PFSK-1 (cell line): ENCODE results near the gene SH2D1B.

Source experiments
- FOXP2 ChIP-seq: optimal IDR thresholded peaks from 2 replicates; pipeline ENCODE3; 2011; ENCODE audit warnings: borderline replicate concordance, control low read depth, inconsistent platforms; ENCODE audit not compliant: insufficient read depth; ENCODE audit errors: extremely low read length, extremely low read depth
- POLR2AphosphoS5 ChIP-seq: IDR thresholded peaks from 2 replicates; pipeline ENCODE4 v1.6.1; 2012; ENCODE audit warnings: low read depth, mild to moderate bottlenecking, control low read depth, low read length, moderate library complexity
- SIN3A ChIP-seq: IDR thresholded peaks from 2 replicates; pipeline ENCODE4 v1.6.1; 2012; ENCODE audit warnings: mild to moderate bottlenecking, low read length, moderate library complexity, borderline replicate concordance; ENCODE audit not compliant: insufficient read depth
- TAF1 ChIP-seq: IDR thresholded peaks from 2 replicates; pipeline ENCODE4 v1.6.1; 2012; ENCODE audit warnings: low read length, control low read depth, borderline replicate concordance; ENCODE audit not compliant: insufficient read depth
- TF ChIP-seq, protein P1 (sequence below), 2 experiments: IDR thresholded peaks; 2 replicates each; pipeline versions ENCODE4 v1.6.1 to v1.8.0; 2011 to 2012; ENCODE audit warnings: low read depth in 2 of 2, low read length in 2 of 2, control low read depth in 1 of 2, inconsistent platforms in 1 of 2, mild to moderate bottlenecking in 1 of 2, moderate library complexity in 1 of 2; ENCODE audit not compliant: insufficient read depth in 1 of 2

SH2D1B gene

DNA sequence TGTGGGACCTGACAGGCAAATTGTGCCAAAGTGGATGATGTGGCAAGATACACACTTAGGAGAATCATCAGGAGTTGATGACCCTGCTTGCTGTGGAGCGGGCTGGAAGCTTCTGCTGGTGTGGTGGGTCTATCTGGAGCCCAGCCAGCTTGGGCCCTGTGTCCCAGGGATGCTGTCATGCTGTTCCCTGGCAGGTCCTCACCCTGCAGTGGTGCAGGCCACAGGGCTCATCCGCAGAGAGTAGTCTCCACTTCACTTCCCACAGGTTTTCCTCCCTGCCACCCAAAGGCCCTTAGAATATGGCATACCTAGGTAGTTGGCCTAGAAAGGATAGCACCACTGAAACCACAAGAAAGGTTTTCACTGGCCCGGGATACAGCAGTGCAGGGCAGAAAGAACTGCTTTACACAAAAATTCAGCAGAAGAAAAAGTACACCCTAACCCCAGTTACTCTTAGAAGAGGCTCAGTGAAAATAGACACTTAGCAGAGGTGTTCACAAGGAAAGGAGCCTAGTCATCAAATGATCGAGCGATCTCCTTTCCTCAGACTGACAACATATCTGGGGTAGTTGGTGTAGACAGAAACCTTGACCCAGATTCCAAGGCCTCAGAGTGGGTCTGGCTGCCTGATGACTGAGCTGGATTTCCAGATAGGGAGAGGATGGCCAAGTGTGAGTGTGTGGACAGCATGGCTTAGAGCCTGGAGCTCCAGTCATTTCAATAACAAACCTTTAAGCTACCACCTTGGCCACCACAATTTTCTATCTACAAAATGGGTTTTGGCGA is 31.7 kb downstream of the SH2D1B start:
- no peak for TF ChIP-seq FOXP2
- no peak for TF ChIP-seq SIN3A
- no peak for TF ChIP-seq TAF1
- no peak for TF ChIP-seq POLR2AphosphoS5
- TF ChIP-seq, protein P1, sequence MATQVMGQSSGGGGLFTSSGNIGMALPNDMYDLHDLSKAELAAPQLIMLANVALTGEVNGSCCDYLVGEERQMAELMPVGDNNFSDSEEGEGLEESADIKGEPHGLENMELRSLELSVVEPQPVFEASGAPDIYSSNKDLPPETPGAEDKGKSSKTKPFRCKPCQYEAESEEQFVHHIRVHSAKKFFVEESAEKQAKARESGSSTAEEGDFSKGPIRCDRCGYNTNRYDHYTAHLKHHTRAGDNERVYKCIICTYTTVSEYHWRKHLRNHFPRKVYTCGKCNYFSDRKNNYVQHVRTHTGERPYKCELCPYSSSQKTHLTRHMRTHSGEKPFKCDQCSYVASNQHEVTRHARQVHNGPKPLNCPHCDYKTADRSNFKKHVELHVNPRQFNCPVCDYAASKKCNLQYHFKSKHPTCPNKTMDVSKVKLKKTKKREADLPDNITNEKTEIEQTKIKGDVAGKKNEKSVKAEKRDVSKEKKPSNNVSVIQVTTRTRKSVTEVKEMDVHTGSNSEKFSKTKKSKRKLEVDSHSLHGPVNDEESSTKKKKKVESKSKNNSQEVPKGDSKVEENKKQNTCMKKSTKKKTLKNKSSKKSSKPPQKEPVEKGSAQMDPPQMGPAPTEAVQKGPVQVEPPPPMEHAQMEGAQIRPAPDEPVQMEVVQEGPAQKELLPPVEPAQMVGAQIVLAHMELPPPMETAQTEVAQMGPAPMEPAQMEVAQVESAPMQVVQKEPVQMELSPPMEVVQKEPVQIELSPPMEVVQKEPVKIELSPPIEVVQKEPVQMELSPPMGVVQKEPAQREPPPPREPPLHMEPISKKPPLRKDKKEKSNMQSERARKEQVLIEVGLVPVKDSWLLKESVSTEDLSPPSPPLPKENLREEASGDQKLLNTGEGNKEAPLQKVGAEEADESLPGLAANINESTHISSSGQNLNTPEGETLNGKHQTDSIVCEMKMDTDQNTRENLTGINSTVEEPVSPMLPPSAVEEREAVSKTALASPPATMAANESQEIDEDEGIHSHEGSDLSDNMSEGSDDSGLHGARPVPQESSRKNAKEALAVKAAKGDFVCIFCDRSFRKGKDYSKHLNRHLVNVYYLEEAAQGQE (IDR thresholded peaks at IDR 0.05; ENCODE audit: insufficient read depth in 1 of 2, low read depth in 2 of 2, low read length in 2 of 2), result no peak

DNA sequence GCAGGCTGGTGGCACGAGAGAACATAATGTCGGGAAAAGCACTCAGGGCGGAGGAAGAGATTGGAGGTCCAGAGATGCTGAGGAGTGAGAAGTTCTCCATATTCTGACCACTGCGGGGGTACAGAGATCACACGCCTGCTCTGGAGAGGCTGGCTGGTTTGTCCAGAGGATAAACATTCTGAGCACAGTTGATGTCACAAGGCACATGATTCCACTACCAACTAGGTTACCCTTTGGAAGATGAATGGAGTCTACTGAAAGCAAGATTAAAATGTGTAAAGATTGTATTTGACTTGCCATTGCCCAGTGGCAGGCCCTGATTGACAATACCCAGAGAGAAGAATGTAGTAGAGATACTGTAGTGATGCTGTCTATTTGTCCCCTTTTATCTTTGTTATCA is 35.2 kb downstream of the SH2D1B start, which contains the start of gene SPATA46:
Gene SPATA46 (minus strand): TSS at position 164 of the 400 bp plus-strand sequence. CDS start 64 bp downstream, at position 100.
- TF ChIP-seq, protein P1 (IDR thresholded peaks at IDR 0.05; ENCODE audit: insufficient read depth in 1 of 2, low read depth in 2 of 2, low read length in 2 of 2), result no peak
- no peak for TF ChIP-seq FOXP2
- TF ChIP-seq TAF1, result no peak
- no peak for TF ChIP-seq SIN3A
- TF ChIP-seq POLR2AphosphoS5, result no peak

DNA sequence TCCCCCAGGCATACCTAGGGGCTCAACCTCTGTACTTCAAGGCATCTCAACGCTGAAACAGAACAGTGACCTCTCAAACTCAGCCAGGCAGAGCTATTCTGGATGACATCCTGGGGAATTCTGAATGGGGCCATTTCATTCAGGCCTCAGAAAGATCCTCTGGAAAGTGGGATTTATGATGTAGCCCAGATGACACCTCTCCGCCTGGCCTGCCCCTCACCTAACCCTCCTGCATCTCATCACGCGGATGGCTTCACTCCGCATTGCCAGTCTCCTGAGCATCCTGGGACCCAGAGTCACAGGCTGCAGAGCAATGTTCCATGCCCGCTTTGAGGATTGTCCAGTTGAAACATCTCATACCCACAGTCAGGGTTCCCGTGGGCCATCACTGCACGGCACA is 36.5 kb downstream of the SH2D1B start:
- no peak for TF ChIP-seq SIN3A
- TF ChIP-seq POLR2AphosphoS5, result no peak

DNA sequence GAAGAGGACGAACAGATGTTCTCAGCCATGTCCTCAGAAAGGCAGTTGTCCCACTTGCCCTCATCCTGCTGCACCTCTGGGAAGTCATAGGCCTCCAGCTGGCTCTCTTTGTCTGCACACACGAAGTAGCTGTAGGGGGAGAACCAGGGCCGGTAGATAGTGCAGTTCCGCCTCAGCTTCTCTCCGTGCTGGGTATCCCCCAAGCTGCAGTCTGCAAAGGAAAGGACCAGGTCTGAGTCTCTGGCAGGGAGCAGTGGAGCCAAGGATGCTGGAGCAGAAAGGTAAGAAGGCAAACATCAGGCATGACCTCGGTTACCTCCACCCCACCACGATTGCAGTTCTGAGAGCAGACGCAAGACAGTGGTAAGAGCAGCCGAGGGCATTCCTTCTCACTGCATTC is 37.5 kb downstream of the SH2D1B start:
- no peak for TF ChIP-seq FOXP2
- no peak for TF ChIP-seq SIN3A
- TF ChIP-seq, protein P1 (IDR thresholded peaks at IDR 0.05; ENCODE audit: insufficient read depth in 1 of 2, low read depth in 2 of 2, low read length in 2 of 2), result no peak
- no peak for TF ChIP-seq POLR2AphosphoS5
- TF ChIP-seq TAF1, result no peak

DNA sequence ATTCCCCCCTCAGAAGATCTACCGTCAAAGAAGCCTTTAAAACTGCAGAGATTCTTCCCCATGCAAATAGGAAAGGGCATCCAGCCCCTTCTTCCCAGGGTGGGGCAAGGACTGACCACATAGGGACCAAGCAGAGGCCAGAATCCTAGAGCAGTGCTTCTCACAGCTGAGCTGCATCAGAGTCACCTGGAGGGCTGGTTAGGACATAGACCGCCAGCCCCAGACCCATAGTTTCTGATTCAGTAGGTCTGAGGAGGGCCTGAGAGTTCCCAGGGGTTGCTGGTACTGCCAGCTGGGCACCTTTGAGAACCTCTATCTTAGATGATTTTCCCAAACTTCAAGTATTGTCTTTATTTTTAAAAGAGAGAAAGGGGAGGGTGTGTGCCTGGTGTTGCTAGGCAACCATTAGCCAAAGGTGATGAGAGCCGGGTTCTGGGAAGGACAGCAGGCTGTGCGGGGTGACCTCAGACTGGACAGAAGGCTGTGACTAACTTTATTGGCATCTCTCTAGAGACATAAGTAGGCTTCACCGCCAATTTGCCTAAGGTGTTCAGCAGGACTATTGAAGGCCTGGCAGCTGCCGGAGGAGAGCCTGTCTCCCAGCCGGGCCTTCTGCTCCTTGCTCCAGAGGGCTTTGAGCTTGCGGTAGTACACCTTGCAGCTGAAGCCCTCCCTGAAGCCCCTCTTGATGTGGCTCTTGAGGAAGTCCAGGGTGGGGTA is 38.2 kb downstream of the SH2D1B start:
- TF ChIP-seq SIN3A, result no peak
- no peak for TF ChIP-seq POLR2AphosphoS5
- no peak for TF ChIP-seq TAF1
- no peak for TF ChIP-seq FOXP2
- TF ChIP-seq, protein P1 (IDR thresholded peaks at IDR 0.05; ENCODE audit: insufficient read depth in 1 of 2, low read depth in 2 of 2, low read length in 2 of 2), result no peak
